Heart left ventricle (tissue), 13 donors: ENCODE measurements around the gene SOX21.

Experiments used
- CTCF ChIP-seq, 12 donors: fragments of 200-600 bp; sonication (generic) in 4 of 12; IDR thresholded peaks; one replicate each; pipeline versions ENCODE4 v1.5.0 to v1.8.0; 2018 to 2022; ENCODE audit warnings: antibody characterized with exemption in 12 of 12, mild to moderate bottlenecking in 5 of 12
- POLR2A ChIP-seq, 2 donors: fragments of 450-650 bp; IDR thresholded peaks; one replicate each; pipeline ENCODE4 v1.6.1; 2017; ENCODE audit warnings: antibody characterized with exemption in 2 of 2, mild to moderate bottlenecking in 2 of 2, moderate library complexity in 2 of 2
- donor health status: ischemic (EF 13 %, LVEDD 7.1; RV severe dilation, severe dysfunction).
- donor health status: DM: no; HTN: yes; CAD: no.
- donor health status: DM: no; HTN: no; CAD: no.
- donor health status: ischemic (EF 25% LVEDD 6.9; RV normal size, moderate dysfunction).
- donor health status: ischemic (EF 25% LVEDD 5.7; RV mildly dilated, moderate dysfunction).
- donor health status: ischemic (EF 35%, LVEDD 5.7; RV mildly dilated, moderate dysfunction).
- donor health status: nonischemic (EF 11% LVEDD 7.7; RV severe dilation, severe dysfunction).
- donor health status: DM: yes; HTN: yes; CAD: no.
- donor health status: PGD.
- donor health status: ischemic (EF 29% LVEDD 5.4; RV normal size, mild dysfunction).
- donor health status: nonischemic (EF 23%, LVEDD 6.1; RV moderate dilation, normal function).

DNA sequence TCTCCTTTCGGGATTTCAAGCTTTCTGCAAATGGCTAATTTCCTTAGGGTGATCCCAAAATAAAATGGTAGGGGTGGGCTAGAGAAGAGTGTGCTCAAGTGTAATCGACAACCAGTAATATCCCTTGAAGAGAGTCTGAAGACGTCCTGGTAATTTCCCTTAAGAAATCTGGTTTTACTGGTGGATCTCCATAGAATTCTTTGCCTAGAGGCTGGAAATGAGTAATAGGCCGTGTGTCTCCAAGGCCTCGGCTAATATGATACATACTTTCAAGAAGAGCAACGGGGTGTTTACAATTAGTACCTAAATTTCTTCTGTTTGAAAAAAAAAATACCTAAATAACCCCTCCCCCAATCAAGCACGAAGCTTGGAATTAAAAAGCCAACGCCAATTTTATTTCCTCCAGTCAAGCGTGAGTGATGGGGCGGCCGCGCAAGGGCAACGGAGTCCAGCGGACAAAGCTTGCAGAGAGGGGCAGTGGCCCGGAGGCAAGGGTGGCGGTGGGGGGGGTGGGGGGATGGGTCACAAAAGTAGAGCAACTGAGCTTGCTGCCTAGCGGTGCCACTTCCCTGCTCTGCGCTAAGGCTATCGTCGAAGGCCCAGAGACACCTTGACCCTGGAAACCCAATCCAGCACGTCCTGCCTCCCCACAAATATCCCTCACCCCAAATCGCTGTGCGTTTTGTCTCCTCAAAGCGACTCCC, 7.8 kb downstream of the SOX21 start:
- no peak for TF ChIP-seq CTCF (IDR thresholded peaks at IDR 0.05)
- TF ChIP-seq POLR2A (IDR thresholded peaks at IDR 0.05) = no peak
